HCT116 (cell line): ENCODE measurements around the gene SAPCD2. TPM values are rescaled to one million over a fixed set of nuclear protein-coding genes. Genes with fewer than 3 reads are reported as not detected.

Source experiments
- ATAC-seq: fragments of 200-7000 bp; cut with Tn5 transposase; 2 replicates; pipeline ENCODE4 v1.9.1; 2020; ENCODE audit warnings: mild to moderate bottlenecking, moderate library complexity
- BruUV-seq: library from RNA; stranded (reverse); fragments of 400-500 nt; replicated peaks from 2 replicates; lab custom pipeline; 2021; lab: Mats Ljungman, UMichigan
- CTCF ChIA-PET: fragments of 300-600 bp; sonication (Branson Sonifier 250); formaldehyde crosslinking; loops from one replicate; lab custom pipeline; 2021; ENCODE audit warnings: antibody characterized with exemption; lab: Charles Lee
- POLR2A ChIA-PET: fragments of 300-600, 350-600 bp; sonication (Branson Sonifier 250); formaldehyde crosslinking; loops from one replicate; lab custom pipeline; 2021; ENCODE audit warnings: antibody characterized with exemption; lab: Charles Lee
- RAD21 ChIA-PET, 2 experiments: fragments of 300-600 bp; sonication (Branson Sonifier 250); formaldehyde crosslinking; loops; one replicate each; lab custom pipeline; 2023; ENCODE audit warnings: low total read pairs in 2 of 2; ENCODE audit not compliant: uncharacterized antibody in 2 of 2, unreplicated experiment in 2 of 2, low non-redundant PET in 1 of 2; lab: Charles Lee
- DNase-seq: peaks from one replicate; pipeline ENCODE4 v3.0.0-alpha.2; 2010; ENCODE audit warnings: low read depth, low spot score
- H2AFZ ChIP-seq: fragments of 200-600 bp; shearing (Covaris generic), sonication (generic); 2 replicates; pipeline ENCODE4 v1.6.1; 2017; ENCODE audit warnings: low read depth, mixed run types, mixed read lengths, antibody characterized with exemption, low read length; ENCODE audit not compliant: poor library complexity, severe bottlenecking
- H3K27ac ChIP-seq: 2 replicates; pipeline ENCODE4 v1.5.1; 2012; ENCODE audit warnings: low read depth, low read length
- H3K27me3 ChIP-seq: fragments of 200-600 bp; sonication (generic); 2 replicates; pipeline ENCODE4 v1.6.1; 2016; ENCODE audit warnings: mixed run types, low read length, mixed read lengths; ENCODE audit not compliant: insufficient read depth
- H3K36me3 ChIP-seq, 2 experiments: fragments of 200-500 bp in 1 of 2; fragments of 200-600 bp in 1 of 2; sonication (Bioruptor generic) in 1 of 2; sonication (generic) in 1 of 2; 2 replicates each; pipeline versions ENCODE4 v1.5.1 to v1.6.1; 2014 to 2016; ENCODE audit warnings: low read length in 2 of 2, inconsistent platforms in 1 of 2, mixed read lengths in 1 of 2, mixed run types in 1 of 2; ENCODE audit not compliant: insufficient read depth in 2 of 2, control insufficient read depth in 1 of 2
- H3K4me1 ChIP-seq, 2 experiments: fragments of 200-600 bp in 1 of 2; sonication (generic) in 1 of 2; 2 replicates each; pipeline versions ENCODE4 v1.5.1 to v1.6.1; 2012 to 2017; ENCODE audit warnings: low read length in 2 of 2, inconsistent platforms in 1 of 2, mild to moderate bottlenecking in 1 of 2, mixed read lengths in 1 of 2, mixed run types in 1 of 2, moderate library complexity in 1 of 2; ENCODE audit not compliant: insufficient read depth in 2 of 2, control insufficient read depth in 1 of 2
- H3K4me2 ChIP-seq: fragments of 200-600 bp; sonication (generic); 2 replicates; pipeline ENCODE4 v1.6.1; 2017; ENCODE audit warnings: mixed run types, low read length, mixed read lengths
- H3K4me3 ChIP-seq, 2 experiments: fragments of 200-600 bp in 1 of 2; sonication (generic) in 1 of 2; replicated peaks in 1 of 2; 2 replicates each; pipeline ENCODE4 v1.5.1; 2011 to 2016; ENCODE audit warnings: low read length in 2 of 2, control low read depth in 1 of 2, low read depth in 1 of 2, mild to moderate bottlenecking in 1 of 2, mixed read lengths in 1 of 2, mixed run types in 1 of 2
- H3K79me2 ChIP-seq: fragments of 200-600 bp; sonication (generic); 2 replicates; pipeline ENCODE4 v1.6.1; 2017; ENCODE audit warnings: mild to moderate bottlenecking, mixed run types, low read length, moderate library complexity, mixed read lengths; ENCODE audit not compliant: insufficient read depth
- H3K9ac ChIP-seq: fragments of 200-600 bp; sonication (generic); 2 replicates; pipeline ENCODE4 v1.6.1; 2016; ENCODE audit warnings: low read length, mixed read lengths
- H3K9me2 ChIP-seq: fragments of 200-600 bp; sonication (generic), shearing (Covaris generic); 2 replicates; pipeline ENCODE4 v1.6.1; 2017; ENCODE audit warnings: mixed run types, mild to moderate bottlenecking, moderate library complexity; ENCODE audit not compliant: insufficient read depth
- H3K9me3 ChIP-seq, 2 experiments: fragments of 200-500 bp in 1 of 2; fragments of 200-600 bp in 1 of 2; sonication (Bioruptor generic) in 1 of 2; sonication (generic) in 1 of 2; 2 replicates each; pipeline ENCODE4 v1.6.1; 2014 to 2017; ENCODE audit warnings: low read length in 2 of 2, mixed read lengths in 2 of 2, inconsistent platforms in 1 of 2, low read depth in 1 of 2, mild to moderate bottlenecking in 1 of 2, mixed run types in 1 of 2, moderate library complexity in 1 of 2; ENCODE audit not compliant: control insufficient read depth in 1 of 2, insufficient read depth in 1 of 2
- H4K20me1 ChIP-seq: fragments of 200-600 bp; sonication (generic), shearing (Covaris generic); 2 replicates; pipeline ENCODE4 v1.6.1; 2017; ENCODE audit warnings: mixed run types, mild to moderate bottlenecking, moderate library complexity; ENCODE audit not compliant: insufficient read depth
- CBX3 ChIP-seq: IDR thresholded peaks from 2 replicates; pipeline ENCODE4 v1.6.1; 2012; ENCODE audit warnings: low read depth
- CEBPB ChIP-seq: IDR thresholded peaks from 2 replicates; pipeline ENCODE4 v1.6.1; 2012; ENCODE audit warnings: low read depth
- POLR2A ChIP-seq: IDR thresholded peaks from 2 replicates; pipeline ENCODE4 v1.7.0; 2011; ENCODE audit warnings: borderline replicate concordance; ENCODE audit not compliant: insufficient read depth, insufficient read length; ENCODE audit errors: extremely low read depth
- RAD21 ChIP-seq: IDR thresholded peaks from 2 replicates; pipeline ENCODE4 v1.6.1; 2012; ENCODE audit warnings: low read depth, mild to moderate bottlenecking
- SP1 ChIP-seq: IDR thresholded peaks from 2 replicates; pipeline ENCODE4 v1.6.1; 2012; ENCODE audit warnings: low read depth
- SRF ChIP-seq: IDR thresholded peaks from 2 replicates; pipeline ENCODE4 v1.6.1; 2012; ENCODE audit warnings: low read depth
- TCF7L2 ChIP-seq: IDR thresholded peaks from 2 replicates; pipeline ENCODE4 v1.7.0; 2011; ENCODE audit warnings: borderline replicate concordance, inconsistent platforms; ENCODE audit not compliant: insufficient read depth, insufficient read length; ENCODE audit errors: extremely low read depth
- YY1 ChIP-seq: IDR thresholded peaks from 2 replicates; pipeline ENCODE4 v1.6.1; 2011; ENCODE audit warnings: low read length, low read depth, moderate library complexity, mild to moderate bottlenecking; ENCODE audit not compliant: insufficient replicate concordance; ENCODE audit errors: extremely low read depth
- ZNF274 ChIP-seq: fragments of 200-500 bp; sonication (Bioruptor generic); IDR thresholded peaks from 2 replicates; pipeline ENCODE4 v1.6.1; 2014; ENCODE audit warnings: mild to moderate bottlenecking, low read depth, low read length, inconsistent platforms
- intact Hi-C: fragments of 100-400 bp; cut with micrococcal nuclease; formaldehyde crosslinking; loops from 2 replicates; pipeline ENCODE4 v1.10.0; 2022
- total RNA-seq: library from RNA; stranded (reverse); gene quantifications from one replicate; pipeline ENCODE4 v1.2.1, GENCODE V29; 2021; ENCODE audit not compliant: unreplicated experiment

Gene SAPCD2
- total RNA-seq, 1 experiment from 2014 or later: 71.7 TPM

DNA sequence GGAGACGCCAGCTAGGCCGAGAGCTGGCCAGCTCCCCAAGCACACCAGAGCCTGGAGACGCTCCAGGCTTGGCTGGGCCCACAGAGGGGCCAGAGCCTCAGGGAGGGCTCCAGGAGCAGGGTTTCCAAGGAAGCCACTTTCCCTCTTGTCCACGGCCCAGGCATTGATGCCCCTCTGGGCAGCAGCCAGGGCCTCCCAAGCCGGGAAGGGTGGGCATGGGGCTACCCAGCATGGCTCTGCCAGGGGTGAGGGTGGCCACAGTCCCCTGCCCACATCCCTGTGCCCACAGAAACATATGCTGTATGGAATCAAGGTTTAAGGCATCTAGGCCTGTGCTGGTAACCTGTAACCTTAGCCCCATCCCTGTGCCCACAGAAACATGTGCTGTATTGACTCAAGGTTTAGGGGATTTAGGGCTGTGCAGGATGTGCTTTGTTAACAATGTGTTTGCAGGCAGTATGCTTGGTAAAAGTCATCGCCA is 45.7 kb upstream of the SAPCD2 start:
- Histone ChIP-seq H3K27ac (no peak overlapping the region; the same call in 1 of the 2 replicates), H3K4me2 (no peak overlapping the region), H3K79me2 (peaks cover 19% of the 10 kb centered on the region), H3K4me3 (no peak overlapping the region)
- no TSS peak for BruUV-seq
- TF ChIP-seq ZNF274 (no peak), CEBPB (no peak), SRF (no peak)
- TF ChIP-seq, all 23 proteins: peak for 0
- peaks cover 6 to 18% of the 10 kb centered on the region in 2 experiments; a peak in 3 of 4 replicates for H3K36me3 ChIP-seq
- H3K9me2 ChIP-seq: no peaks in the 10 kb centered on the region
- ChIA-PET CTCF (no interaction called here), POLR2A (interaction anchor here (2.0 kb wide), 1 partner anchor 125 kb away, joined by 5 read pairs; the partner anchor contains the start of gene TUBB4B), RAD21 (no interaction called here)
- no peak overlapping the region for H2AFZ ChIP-seq
- H4K20me1 ChIP-seq: no peaks in the 10 kb centered on the region
- ATAC-seq: no peak
- intact Hi-C loops: no loop called here
- no peaks in the 10 kb centered on the region for H3K9me3 ChIP-seq
- H3K27me3 ChIP-seq: no peaks in the 10 kb centered on the region
- DNase-seq: no peak
- peaks cover 4 to 19% of the 10 kb centered on the region in 2 experiments for H3K4me1 ChIP-seq
- H3K9ac ChIP-seq: no peak overlapping the region

DNA sequence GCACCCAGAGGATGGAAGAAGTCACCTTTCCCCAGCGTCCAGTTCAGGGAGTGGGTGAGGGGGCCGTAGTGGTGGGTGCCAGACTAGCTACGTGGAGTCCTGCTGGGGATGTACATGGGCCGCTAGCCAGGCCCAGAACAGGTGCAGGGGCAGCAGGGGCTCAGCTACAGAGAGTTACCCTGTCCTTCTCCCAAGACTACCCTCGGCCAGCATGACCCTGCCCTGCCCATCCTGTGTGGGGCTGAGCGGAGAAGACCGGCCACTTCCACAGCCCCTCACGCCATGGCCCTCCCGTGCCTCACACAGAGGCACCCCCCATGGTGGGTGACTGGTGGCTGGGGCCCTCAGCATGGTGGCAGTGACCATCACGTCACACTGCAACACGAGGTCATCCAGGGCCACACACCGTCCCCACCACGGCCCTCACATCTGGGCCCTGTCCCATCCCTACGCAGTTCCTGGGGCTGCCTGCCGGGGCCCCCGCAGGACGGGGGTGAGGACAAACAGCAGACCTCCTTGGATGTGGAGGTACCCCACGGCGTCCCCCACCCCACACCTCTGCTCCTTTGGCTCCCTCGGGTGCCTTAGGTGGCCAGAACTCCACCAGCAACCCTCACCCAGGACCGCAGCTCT is 45.2 kb upstream of the SAPCD2 start:
- ChIA-PET RAD21 (no interaction called here), CTCF (interaction anchor here (0.7 to 1.2 kb wide), 2 partner anchors 69 to 112 kb away, joined by 3 to 5 read pairs; partner anchors contain the start of genes NPDC1 and RNF224)
- Histone ChIP-seq H3K4me1 (peaks cover 4 to 19% of the 10 kb centered on the region in 2 experiments), H3K79me2 (peaks cover 19% of the 10 kb centered on the region), H4K20me1 (no peaks in the 10 kb centered on the region), H3K36me3 (peaks cover 6 to 22% of the 10 kb centered on the region in 2 experiments; a peak in 3 of 4 replicates)
- no peak for TF ChIP-seq CBX3
- no peak for TF ChIP-seq CEBPB
- TF ChIP-seq RAD21: no peak
- no peak for TF ChIP-seq SP1
- no peak for TF ChIP-seq TCF7L2
- no peak for TF ChIP-seq YY1
- TF ChIP-seq POLR2A: no peak
- TF ChIP-seq, all 23 proteins: peak for 0
- Histone ChIP-seq H3K9ac (peak overlapping the region; percentile 83), H3K4me3 (peak overlapping the region; percentile 54 to 67), H3K27ac (peak overlapping the region; percentile 72; the same call in 1 of the 2 replicates), H3K9me3 (no peaks in the 10 kb centered on the region), H3K4me2 (peak overlapping the region; percentile 96), H2AFZ (no peak overlapping the region), H3K27me3 (no peaks in the 10 kb centered on the region), H3K9me2 (no peaks in the 10 kb centered on the region)
- POLR2A ChIA-PET: interaction anchor here (0.6 to 2.0 kb wide), 3 partner anchors 8 to 125 kb away, joined by 3 to 5 read pairs (median 3); partner anchors contain the start of gene TUBB4B
- ATAC-seq (no peak), DNase-seq (no peak)
- no TSS peak for BruUV-seq
- intact Hi-C loops: no loop called here
